ENCODE data around the gene IQSEC2. TPM values are rescaled to one million over a fixed set of nuclear protein-coding genes. Genes with fewer than 3 reads are reported as not detected.

IQSEC2 gene
- total RNA-seq (2012; rRNA removed) (2.5 and 3.9 TPM in 2 replicates), polyA plus RNA-seq (2012; rRNA removed) (11.4 and 13.0 TPM in 2 replicates), Bru-seq, nascent RNA (percentile 64 among the genes with signal in this experiment), BruChase-seq, experiment 1, labeled RNA remaining after a 6-hour chase (percentile 80 among the genes with signal in this experiment), BruChase-seq, experiment 2, labeled RNA remaining after a 2-hour chase (percentile 78 among the genes with signal in this experiment)
- 11.5 and 14.2 TPM in 2 replicates for polyA plus RNA-seq (2012; cell fraction: cytosol; rRNA removed)
- 17.3 and 23.1 TPM in 2 replicates for polyA plus RNA-seq (2012; cell fraction: nucleus; rRNA removed; ENCODE audit: low replicate concordance)
- long read RNA-seq, partial matches to known transcripts: 1 of 7 reads
- long read RNA-seq, other reads (novel, unspliced or antisense): 2 of 7 reads

DNA sequence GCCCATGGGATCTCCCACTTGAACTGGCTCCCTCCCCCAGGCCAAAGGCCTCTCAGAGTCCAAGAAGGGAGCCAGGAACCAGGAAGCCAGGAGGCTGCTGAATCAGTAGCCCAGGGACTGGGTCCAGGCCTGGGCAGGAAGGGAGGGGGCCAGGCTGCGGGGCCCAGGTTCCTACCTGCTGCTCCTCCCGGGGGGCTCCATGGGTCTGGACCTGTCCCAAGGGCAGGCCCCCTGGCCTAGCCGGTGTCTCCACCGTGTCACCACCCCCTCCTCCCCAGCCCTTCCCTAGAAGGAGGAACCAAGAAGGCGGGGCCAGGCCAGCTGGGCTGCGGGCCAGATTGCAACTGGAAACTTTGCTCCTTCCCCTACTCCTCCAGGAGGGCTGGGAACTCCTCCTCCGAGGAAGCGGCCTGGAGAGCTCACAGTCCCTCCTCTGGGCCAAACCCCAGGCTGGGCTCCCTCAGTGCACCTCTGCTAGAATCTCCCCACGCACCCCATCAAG lies at the start of gene IQSEC2:
Gene IQSEC2, minus strand, starts transcription at position 264 of the 502 bp plus-strand sequence.
- no TSS peak for BruUV-seq (replicated peaks)
- peak within 1 kb of the TSS; percentile 48 for H2BK5ac ChIP-seq (ENCODE audit: low read depth, low read length, poor library complexity, severe bottlenecking)
- H3K9me1 ChIP-seq (ENCODE audit: insufficient read depth, low read length): peaks cover 6% of the 10 kb centered on the region
- H2AK5ac ChIP-seq (ENCODE audit: low read depth, low read length): peak within 1 kb of the TSS; percentile 42
- no peaks in the 10 kb centered on the region for H3K36me3 ChIP-seq (ENCODE audit: control insufficient read depth, insufficient read depth, low read length)
- H2BK15ac ChIP-seq (ENCODE audit: low read depth, low read length): 0 out of 3 replicates have a peak within 1 kb of the TSS, but pooled peaks have one; percentile 1
- H3K4me2 ChIP-seq (ENCODE audit: low read depth, low read length): peak within 1 kb of the TSS; percentile 90
- ATAC-seq (ENCODE audit: low read depth) (peak; percentile 88), DNase-seq (peak; percentile 77)
- peaks cover 7% of the 10 kb centered on the region for H3K4me1 ChIP-seq (ENCODE audit: control insufficient read depth, insufficient read depth, low read length)
- H3K56ac ChIP-seq (ENCODE audit: extremely low read depth, insufficient read depth, low read length): 0 out of 2 replicates have a peak within 1 kb of the TSS, but pooled peaks have one; percentile 47
- H2AFZ ChIP-seq (replicated peaks; ENCODE audit: low read length, poor library complexity): peak within 1 kb of the TSS; percentile 88
- H3K14ac ChIP-seq (replicated peaks; ENCODE audit: low read depth, low read length): peak within 1 kb of the TSS; percentile 29
- no peaks in the 10 kb centered on the region for H3K9me3 ChIP-seq (ENCODE audit: control insufficient read depth, insufficient read depth, low read length)
- POLR2A ChIA-PET (ENCODE audit: unreplicated experiment): interaction anchor here (0.5 kb wide), 1 partner anchor 228 kb away, joined by 3 read pairs; no protein-coding TSS in a partner anchor
- H3K27me3 ChIP-seq (ENCODE audit: control insufficient read depth, insufficient read depth, low read length): peaks cover 11% of the 10 kb centered on the region; the same call in 1 of the 2 replicates
- peak within 1 kb of the TSS; percentile 70 for H3K4ac ChIP-seq (ENCODE audit: low read depth, low read length)
- H3K9ac ChIP-seq (ENCODE audit: low read depth, low read length): peak within 1 kb of the TSS; percentile 50
- CTCF ChIA-PET: no interaction called here
- peak within 1 kb of the TSS; percentile 77 for H3K27ac ChIP-seq (ENCODE audit: insufficient read depth, low read length)
- peak within 1 kb of the TSS; percentile 43 for H3K4me3 ChIP-seq (ENCODE audit: insufficient read depth, low read depth, low read length)
- peak within 1 kb of the TSS; percentile 43; the same call in 1 of the 2 replicates for H4K5ac ChIP-seq (ENCODE audit: low read depth, low read length)
- dilution Hi-C loops (cut with HindIII; ENCODE audit: low sequenced_read_pairs, unreplicated experiment): no loop called here
- intact Hi-C loops (cut with micrococcal nuclease): no loop called here
- H2BK20ac ChIP-seq (ENCODE audit: low read depth, low read length): 0 out of 2 replicates have a peak within 1 kb of the TSS, but pooled peaks have one; percentile 3
- TF ChIP-seq MAZ (IDR thresholded peaks at IDR 0.05; ENCODE audit: borderline replicate concordance, low read depth, low read length) (peak; percentile 46; the same call in 1 of the 2 replicates), POLR2A (IDR thresholded peaks at IDR 0.05; ENCODE audit: low read depth, low read length) (no peak), CHD1 (IDR thresholded peaks at IDR 0.05; ENCODE audit: low read depth, low read length) (no peak), RCOR1 (IDR thresholded peaks at IDR 0.05; ENCODE audit: insufficient replicate concordance, low read length) (no peak)
- H4K8ac ChIP-seq (ENCODE audit: low read depth in 2 of 2, low read length in 2 of 2): peak within 1 kb of the TSS in 1 of 2 experiments; percentile 84; a peak in 3 of 4 replicates
- in situ Hi-C loops (cut with MboI; ENCODE audit: low sequenced_read_pairs): no loop called here
- H3K79me1 ChIP-seq (ENCODE audit: low read depth in 1 of 2, low read length in 2 of 2): peaks cover 5 to 19% of the 10 kb centered on the region in 2 experiments; a peak in 3 of 4 replicates
- peaks cover 4% of the 10 kb centered on the region; the same call in 1 of the 2 replicates for H4K20me1 ChIP-seq (ENCODE audit: insufficient read depth, low read length)
- H3K18ac ChIP-seq (ENCODE audit: low read depth, low read length): peak within 1 kb of the TSS; percentile 40
- peak within 1 kb of the TSS; percentile 35; the same call in 1 of the 2 replicates for H3K23ac ChIP-seq (ENCODE audit: low read depth, low read length)
- peak within 1 kb of the TSS; percentile 16; the same call in 1 of the 2 replicates for H2BK120ac ChIP-seq (ENCODE audit: low read depth, low read length)
- H2AK9ac ChIP-seq (replicated peaks; ENCODE audit: low read depth, low read length, poor library complexity): peak within 1 kb of the TSS; percentile 85
- WGBS, 2 experiments (ENCODE audit: extremely low coverage in 2 of 2, insufficient read length in 1 of 2): no CpG with 5 or more reads among the region's 9 CpGs
- peak within 1 kb of the TSS; percentile 51; the same call in 1 of the 2 replicates for H4K91ac ChIP-seq (ENCODE audit: insufficient read depth, low read depth, low read length)
